GM21576 (cell line): Measurements from ENCODE around the gene PRPH.
"Not testable (repeated sequence)": the region's sequence is repeated elsewhere in the genome, so short reads cannot be mapped to it uniquely, and the experiment has no call there.

Experiments
- ATAC-seq: cut with Tn5 transposase; IDR thresholded peaks from one replicate; pipeline ENCODE4 v1.9.1; 2021; ENCODE audit warnings: mild to moderate bottlenecking, moderate library complexity; ENCODE audit not compliant: unreplicated experiment

The PRPH gene

DNA sequence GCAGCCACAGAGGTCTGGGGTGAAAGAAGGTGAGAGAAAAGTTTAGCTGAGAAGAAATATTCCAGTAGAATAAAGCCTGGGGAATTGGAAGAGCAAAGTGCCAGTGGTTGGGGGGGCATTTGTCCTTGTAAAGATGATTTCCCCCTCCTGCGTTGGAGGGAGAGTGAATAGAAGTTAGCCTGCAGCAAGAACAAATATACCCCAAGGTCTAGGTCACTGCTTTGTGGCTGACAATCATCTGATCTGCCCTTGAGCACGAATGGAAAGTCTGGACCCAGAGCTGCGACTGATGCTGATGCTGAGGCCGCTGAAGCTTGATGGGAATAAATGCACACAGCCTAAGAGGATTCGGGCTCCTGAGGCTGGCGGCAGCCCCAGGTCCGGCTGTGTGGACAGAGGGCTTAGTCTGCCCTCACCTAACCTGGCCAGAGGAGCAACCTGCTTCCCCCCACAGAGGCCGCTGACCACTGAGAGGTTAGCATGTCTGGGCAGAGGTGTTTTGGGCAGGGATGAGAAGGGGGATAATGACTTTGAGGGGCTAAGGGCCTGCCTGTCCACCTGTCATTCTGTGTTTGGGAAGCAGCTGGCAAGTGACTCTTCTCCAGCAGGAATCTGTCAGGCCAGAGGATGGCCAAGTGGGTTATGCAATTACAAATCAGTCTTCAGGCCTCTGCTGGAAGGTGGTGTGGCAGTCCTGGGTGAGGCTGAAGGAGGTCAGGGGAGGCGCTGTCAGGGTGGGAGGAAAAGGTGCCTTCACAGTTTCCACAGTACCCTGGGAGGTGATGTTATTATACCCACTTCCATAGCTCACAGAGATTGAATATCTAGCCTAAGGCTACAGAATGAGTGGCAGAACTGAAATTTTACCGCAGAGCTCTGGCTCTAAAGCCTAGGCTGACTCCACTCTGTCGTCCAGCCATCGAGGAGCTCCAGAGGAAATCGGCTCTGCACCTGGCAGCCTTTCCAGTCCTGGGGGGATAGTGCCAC is 18.4 kb upstream of the PRPH start:
- ATAC-seq = no peak

GRCh38 chr12:49277466-49277865 is 17.5 kb upstream of the PRPH start:
- no peak for ATAC-seq

- ATAC-seq = no peak
These were observed 15.2 kb upstream of the PRPH start for GRCh38 chr12:49279706-49280159.

DNA sequence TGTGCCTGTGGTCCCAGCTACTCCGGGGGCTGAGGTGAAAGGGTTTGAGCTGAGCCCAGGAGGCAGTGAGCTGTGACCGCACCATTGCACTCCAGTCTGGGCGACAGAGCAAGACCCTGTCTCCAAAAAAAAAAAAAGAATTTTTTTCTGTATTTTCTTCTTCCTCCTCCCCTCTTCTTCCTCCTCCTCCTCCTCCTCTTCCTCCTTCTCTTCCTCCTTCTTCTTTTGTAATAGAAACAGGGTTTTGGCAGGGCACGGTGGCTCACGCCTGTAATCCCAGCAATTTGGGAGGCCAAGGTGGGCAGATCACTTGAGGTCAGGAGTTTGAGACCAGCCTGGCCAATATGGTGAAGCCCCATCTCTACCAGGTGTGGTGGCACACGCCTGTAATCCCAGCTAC is 14.4 kb upstream of the PRPH start:
- not testable (repeated sequence) for ATAC-seq

DNA sequence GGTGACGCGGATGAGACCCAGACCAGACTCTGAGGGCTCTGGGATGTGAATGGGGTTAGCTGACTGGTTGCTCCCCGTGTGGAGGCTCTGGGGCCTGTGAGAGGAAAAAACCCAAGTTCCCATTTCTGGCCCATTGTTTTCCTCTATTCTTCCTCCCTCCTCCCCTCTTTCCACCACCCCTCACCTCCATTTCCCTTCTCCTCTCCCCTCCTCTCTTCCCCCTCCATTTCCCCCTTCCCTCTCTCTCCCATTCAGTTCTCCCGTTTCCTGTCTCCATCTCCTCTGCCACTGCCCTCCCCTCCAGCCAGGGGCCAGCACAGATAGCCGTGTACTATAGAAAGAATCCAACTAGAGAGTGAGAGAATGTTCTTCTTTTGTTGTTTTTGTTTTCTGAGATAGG is 12.6 kb upstream of the PRPH start:
- ATAC-seq = no peak

GRCh38 chr12:49282740-49283375 is 12.1 kb upstream of the PRPH start:
- ATAC-seq = not testable (repeated sequence)

- no peak for ATAC-seq
These were observed 11.2 kb upstream of the PRPH start for GRCh38 chr12:49283541-49284429.

GRCh38 chr12:49284672-49285071 is 10.3 kb upstream of the PRPH start:
- ATAC-seq = no peak

DNA sequence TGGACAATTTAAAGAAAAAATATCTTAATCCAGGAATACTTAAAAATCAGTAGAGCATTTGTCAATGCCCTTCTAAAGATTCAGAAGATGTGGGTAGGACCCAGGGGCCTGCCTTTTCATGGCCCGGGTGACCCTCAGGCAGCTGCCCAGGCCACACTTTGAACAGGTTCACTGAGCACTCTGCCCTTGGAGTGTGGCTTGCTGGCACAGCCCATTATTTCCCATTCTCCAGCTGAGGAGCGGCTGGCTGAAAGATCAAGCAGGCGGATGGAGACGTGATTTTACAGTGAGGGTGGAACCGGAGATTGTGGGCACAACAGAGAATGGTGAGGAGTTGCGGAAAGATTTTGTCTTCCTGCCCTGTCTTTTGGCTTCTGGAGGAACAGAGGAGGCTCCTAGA is 7.1 kb upstream of the PRPH start:
- no peak for ATAC-seq

DNA sequence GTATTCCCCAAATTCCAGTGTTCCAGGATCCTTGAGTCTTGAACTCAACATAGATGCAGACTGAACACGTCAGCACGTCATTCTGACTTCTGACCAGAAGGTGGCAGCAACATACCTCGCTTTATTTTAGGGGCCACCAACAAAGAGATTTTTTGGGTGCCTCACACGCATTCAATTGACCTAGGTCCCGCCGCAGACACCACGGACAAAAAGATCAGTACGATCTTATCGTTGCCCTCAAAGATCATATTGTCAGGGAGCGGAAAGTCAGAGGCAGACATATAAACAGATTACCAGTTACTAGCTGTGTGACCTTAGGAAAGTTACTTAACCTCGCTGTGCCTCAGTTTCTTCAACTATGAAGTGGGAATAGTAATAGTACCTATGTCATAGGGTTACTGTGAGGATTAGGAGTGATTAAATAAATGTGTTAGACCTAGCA is 6.5 kb upstream of the PRPH start:
- no peak for ATAC-seq

DNA sequence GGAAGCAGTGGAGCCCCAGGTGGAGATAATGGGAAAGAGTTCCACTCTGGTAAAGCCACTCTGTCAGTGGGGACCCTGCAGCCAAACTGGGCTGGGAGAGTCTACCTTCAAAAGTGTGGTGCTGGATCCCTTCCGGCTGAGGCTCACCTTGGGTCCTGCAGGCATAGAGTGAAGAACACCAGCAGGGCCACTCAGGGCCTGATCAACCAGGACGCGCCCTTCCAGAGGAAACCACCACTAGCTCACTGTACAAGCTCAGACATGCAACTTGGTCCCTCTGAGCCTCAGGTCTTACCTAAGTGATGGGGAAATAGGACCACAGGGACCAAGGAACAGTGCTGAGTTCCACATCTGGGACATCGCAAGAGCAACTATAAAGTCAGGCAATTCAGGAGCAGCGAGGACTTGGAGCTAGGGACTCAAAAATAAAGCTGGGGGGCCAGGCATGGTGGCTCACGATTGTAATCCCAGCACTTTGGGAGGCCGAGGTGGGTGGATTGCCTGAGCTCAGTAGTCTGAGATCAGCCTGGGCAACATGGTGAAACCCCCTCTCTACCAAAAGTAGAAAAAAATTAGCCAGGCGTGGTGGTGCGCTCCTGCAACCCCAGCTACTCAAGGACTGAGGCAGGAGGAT is 5.9 kb upstream of the PRPH start:
- ATAC-seq = no peak

DNA sequence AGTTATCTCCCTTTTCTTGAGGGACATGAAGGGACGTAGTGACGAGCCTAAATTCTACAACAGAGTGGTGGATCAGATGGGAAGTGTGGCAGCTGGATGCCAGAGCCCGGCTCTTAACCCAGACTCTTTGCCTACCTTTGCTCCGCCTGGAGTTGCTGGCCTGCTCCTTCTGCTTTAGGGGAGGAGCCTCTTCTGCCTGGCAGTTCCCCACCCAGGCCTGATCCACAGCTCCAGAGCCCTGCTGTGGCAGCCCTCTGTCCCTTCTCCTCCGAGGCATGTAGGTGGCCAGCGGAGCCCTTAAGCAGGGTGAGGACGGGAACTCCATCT is 2.3 kb upstream of the PRPH start:
- ATAC-seq = no peak

- no peak for ATAC-seq
These were observed 1.6 kb upstream of the PRPH start for GRCh38 chr12:49293056-49293956.

DNA sequence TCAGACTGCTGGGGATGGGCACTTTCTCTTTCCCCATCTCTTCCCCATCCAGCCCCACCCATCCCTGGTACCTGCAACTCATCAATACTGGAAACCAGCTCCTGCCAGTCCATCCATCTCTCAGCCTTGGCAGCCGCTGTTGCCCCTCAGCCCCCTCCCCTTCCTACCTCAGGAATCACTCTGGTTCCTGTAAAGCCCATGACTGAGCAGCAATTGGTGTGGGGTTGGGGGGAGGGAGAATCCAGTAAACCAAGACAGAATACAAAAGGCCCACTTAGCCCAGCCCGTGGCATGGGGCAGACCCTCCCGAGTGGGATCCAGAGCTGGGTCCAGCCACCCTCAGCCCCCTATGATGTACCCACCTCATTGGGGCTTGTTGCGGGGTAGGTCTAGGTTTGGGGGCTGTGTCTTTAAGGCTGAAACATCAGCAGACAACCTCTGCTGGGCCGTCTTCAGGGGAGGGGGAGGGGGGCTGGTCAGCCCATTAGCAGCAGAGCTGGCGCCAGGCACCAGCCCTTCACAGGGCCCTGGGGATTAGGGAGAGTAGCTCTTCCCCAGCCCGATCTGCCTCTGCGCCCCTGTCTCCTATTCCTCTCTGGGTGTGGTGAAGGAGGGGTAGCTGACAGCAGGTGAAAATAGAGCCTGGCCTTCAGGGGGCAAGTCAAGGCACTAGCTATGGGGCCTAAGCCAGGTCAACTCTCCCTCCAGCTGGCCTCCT is 702 bp upstream of the PRPH start:
- no peak for ATAC-seq

GRCh38 chr12:49294804-49295081 is 204 bp upstream of the PRPH start:
- ATAC-seq = no peak

- ATAC-seq = no peak
These were observed 1.3 kb downstream of the PRPH start for GRCh38 chr12:49296034-49296835.

GRCh38 chr12:49296836-49297694 is 2.1 kb downstream of the PRPH start:
- ATAC-seq = no peak

DNA sequence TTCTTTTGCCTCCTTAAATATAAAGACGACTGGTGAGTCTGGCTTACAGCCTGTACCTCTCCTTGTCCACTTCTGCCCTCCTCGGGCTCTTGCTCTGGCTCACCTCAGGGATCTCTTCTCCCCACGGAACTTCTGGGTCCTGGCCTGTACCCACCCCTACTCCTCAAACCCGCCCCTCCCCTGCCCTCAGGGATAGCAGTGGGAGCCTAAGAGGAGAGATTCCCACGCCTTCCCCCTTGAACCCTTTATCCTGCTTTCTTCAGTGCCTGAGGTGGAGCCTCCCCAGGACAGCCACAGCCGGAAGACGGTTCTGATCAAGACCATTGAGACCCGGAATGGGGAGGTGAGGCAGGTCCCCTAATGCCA is 2.7 kb downstream of the PRPH start:
- ATAC-seq = no peak
